Measurements from ENCODE around the gene KCNC2. TPM values are rescaled to one million over a fixed set of nuclear protein-coding genes. Genes with fewer than 3 reads are reported as not detected.

KCNC2 gene
- total RNA-seq, 4 donors from 2014 or later: 0.17 to 0.19 TPM; not detected in 2

- Histone ChIP-seq H3K27me3 (no peaks in the 10 kb centered on the region), H3K36me3 (no peaks in the 10 kb centered on the region), H3K4me1 (no peaks in the 10 kb centered on the region), H3K27ac (replicated peaks in 1 of 4) (no peak overlapping the region), H3K9me3 (no peaks in the 10 kb centered on the region), H3K4me3 (no peak overlapping the region)
- TF ChIP-seq CTCF (IDR thresholded peaks at IDR 0.05) (no peak), EP300 (IDR thresholded peaks at IDR 0.05) (no peak), POLR2A (IDR thresholded peaks at IDR 0.05; ENCODE audit: low read depth) (no peak), POLR2AphosphoS5 (IDR thresholded peaks at IDR 0.05) (no peak)
- DNase-seq (ENCODE audit: extremely low spot score): no peak
- 57% methylated on average over 1 of the region's 1 CpG for WGBS
- intact Hi-C loops (cut with DNase I): no loop called here
Observed at GRCh38 chr12:75172611-75173010, 37.0 kb downstream of the KCNC2 start.

- Histone ChIP-seq H3K4me3 (no peak overlapping the region), H3K9me3 (no peaks in the 10 kb centered on the region), H3K36me3 (no peaks in the 10 kb centered on the region), H3K27me3 (no peaks in the 10 kb centered on the region), H3K4me1 (no peaks in the 10 kb centered on the region), H3K27ac (replicated peaks in 1 of 4) (no peak overlapping the region)
- DNase-seq (ENCODE audit: extremely low spot score): no peak
- 54% methylated on average over 4 of the region's 4 CpGs for WGBS
- TF ChIP-seq EP300 (IDR thresholded peaks at IDR 0.05): no peak
- TF ChIP-seq POLR2A (IDR thresholded peaks at IDR 0.05; ENCODE audit: low read depth): no peak
- TF ChIP-seq CTCF (IDR thresholded peaks at IDR 0.05): no peak
- no peak for TF ChIP-seq POLR2AphosphoS5 (IDR thresholded peaks at IDR 0.05)
- intact Hi-C loops (cut with DNase I): no loop called here
Observed at GRCh38 chr12:75170640-75171185, 38.9 kb downstream of the KCNC2 start.

GRCh38 chr12:75162845-75163244, 46.8 kb downstream of the KCNC2 start:
- no peaks in the 10 kb centered on the region for H3K36me3 ChIP-seq
- H3K27ac ChIP-seq (replicated peaks in 1 of 4): no peak overlapping the region
- no peak overlapping the region for H3K4me3 ChIP-seq
- H3K27me3 ChIP-seq: no peaks in the 10 kb centered on the region
- WGBS: 77% methylated on average over 4 of the region's 4 CpGs
- no peaks in the 10 kb centered on the region for H3K9me3 ChIP-seq
- no peak for DNase-seq (ENCODE audit: extremely low spot score)
- H3K4me1 ChIP-seq: no peaks in the 10 kb centered on the region
- no peak for TF ChIP-seq EP300 (IDR thresholded peaks at IDR 0.05)
- TF ChIP-seq CTCF (IDR thresholded peaks at IDR 0.05): no peak
- TF ChIP-seq POLR2A (IDR thresholded peaks at IDR 0.05; ENCODE audit: low read depth): no peak
- TF ChIP-seq POLR2AphosphoS5 (IDR thresholded peaks at IDR 0.05): no peak
- intact Hi-C loops (cut with DNase I): no loop called here

GRCh38 chr12:75161488-75161887, 48.2 kb downstream of the KCNC2 start:
- H3K9me3 ChIP-seq: no peaks in the 10 kb centered on the region
- no peaks in the 10 kb centered on the region for H3K36me3 ChIP-seq
- no peak for DNase-seq (ENCODE audit: extremely low spot score)
- H3K4me1 ChIP-seq: no peaks in the 10 kb centered on the region
- 38% methylated on average over 1 of the region's 1 CpG for WGBS
- TF ChIP-seq EP300 (IDR thresholded peaks at IDR 0.05) (no peak), POLR2A (IDR thresholded peaks at IDR 0.05; ENCODE audit: low read depth) (no peak), CTCF (IDR thresholded peaks at IDR 0.05) (no peak), POLR2AphosphoS5 (IDR thresholded peaks at IDR 0.05) (no peak)
- H3K27me3 ChIP-seq: no peaks in the 10 kb centered on the region
- no peak overlapping the region for H3K4me3 ChIP-seq
- intact Hi-C loops (cut with DNase I): no loop called here
- no peak overlapping the region for H3K27ac ChIP-seq (replicated peaks in 1 of 4)

- Histone ChIP-seq H3K4me1 (no peaks in the 10 kb centered on the region), H3K27ac (replicated peaks in 1 of 4) (no peak overlapping the region), H3K27me3 (no peaks in the 10 kb centered on the region), H3K9me3 (no peaks in the 10 kb centered on the region), H3K4me3 (no peak overlapping the region), H3K36me3 (no peaks in the 10 kb centered on the region)
- 78% methylated on average over 1 of the region's 1 CpG for WGBS
- TF ChIP-seq POLR2AphosphoS5 (IDR thresholded peaks at IDR 0.05) (no peak), EP300 (IDR thresholded peaks at IDR 0.05) (no peak), POLR2A (IDR thresholded peaks at IDR 0.05; ENCODE audit: low read depth) (no peak), CTCF (IDR thresholded peaks at IDR 0.05) (no peak)
- intact Hi-C loops (cut with DNase I): no loop called here
- no peak for DNase-seq (ENCODE audit: extremely low spot score)
Observed at GRCh38 chr12:75157385-75157784, 52.3 kb downstream of the KCNC2 start.
